Stimulated activated CD4-positive, alpha-beta T cell treated with anti-CD3 and anti-CD28 coated beads, Interleukin-2, amount 100 ng/mL, for 4 hours (primary cell): ENCODE measurements around the gene KRT85.

ENCODE experiments used
- DNase-seq: peaks from one replicate; pipeline ENCODE4 v3.0.0-alpha.2; 2020; ENCODE audit warnings: low read depth

KRT85 gene

DNA sequence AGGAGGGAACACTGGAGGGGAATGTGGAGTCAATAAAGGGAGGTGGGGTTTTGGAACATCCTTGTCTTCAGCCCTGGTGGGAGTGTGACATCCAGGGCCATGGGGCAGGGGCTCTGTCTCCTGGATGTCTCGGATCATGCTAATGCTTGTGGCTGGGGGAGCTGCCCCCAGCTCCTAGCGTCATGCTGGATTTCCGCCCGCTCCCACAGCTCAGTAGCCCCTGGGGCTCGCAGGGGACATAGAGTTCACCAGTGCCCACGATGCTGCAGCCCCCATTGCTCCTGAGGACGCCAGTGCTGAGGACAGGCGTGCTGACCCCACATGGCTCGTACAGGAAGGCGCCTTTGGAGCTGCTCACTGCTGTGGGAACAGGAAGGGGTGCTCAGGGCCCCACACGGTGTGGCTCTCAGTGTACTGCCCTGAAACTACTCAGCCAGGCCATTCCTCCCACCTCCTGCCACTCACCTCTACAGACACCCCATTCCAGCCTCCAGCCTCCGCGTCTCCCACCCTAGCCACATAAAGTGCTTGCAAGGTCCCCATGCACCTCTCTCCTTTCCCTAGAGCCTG is 27.6 kb upstream of the KRT85 start:
- DNase-seq: no peak

DNA sequence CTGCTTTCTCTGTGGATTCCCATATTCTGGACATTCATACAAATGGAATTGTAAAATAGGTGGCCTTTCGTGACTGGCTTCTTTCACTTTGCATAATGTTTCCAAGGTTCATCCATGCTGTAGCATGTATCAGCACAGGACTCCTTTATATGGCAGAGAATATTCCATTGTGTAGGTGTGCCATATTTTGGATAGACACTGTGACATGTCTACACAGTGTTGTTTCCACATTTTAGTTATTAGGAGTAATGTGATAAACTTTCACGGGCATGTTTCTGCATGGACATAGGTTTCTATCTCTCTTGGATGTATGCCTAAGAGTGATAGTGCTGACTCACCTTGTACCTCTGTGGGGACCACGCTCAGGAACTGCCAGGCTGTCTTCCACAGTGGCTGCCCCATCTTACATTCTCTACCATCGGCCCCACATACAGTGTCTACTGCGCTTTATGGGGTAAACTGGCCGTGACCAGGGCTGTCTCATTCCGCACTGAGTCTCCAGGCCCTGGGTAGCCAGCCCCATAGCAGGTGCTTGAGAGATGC is 25.3 kb upstream of the KRT85 start:
- DNase-seq: no peak

DNA sequence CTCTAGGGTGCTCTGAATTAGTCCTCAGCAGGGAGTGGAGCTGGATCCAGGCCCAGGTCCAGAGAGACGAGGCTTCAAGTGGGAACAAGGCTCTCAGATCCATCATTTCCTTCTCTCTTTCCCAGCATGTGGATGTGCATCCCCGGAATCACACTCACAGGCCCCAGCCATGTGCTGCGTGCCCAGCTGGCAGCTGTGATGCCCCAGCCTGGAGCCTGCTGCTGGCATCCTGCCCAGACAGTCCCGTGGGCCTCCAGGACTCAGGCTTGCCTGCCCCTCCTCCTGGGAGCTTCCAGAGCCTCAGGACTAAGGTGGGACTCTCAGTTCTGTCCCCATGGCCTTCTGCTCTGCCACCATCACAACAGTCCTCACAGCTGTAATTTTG is 24.3 kb upstream of the KRT85 start:
- no peak for DNase-seq

DNA sequence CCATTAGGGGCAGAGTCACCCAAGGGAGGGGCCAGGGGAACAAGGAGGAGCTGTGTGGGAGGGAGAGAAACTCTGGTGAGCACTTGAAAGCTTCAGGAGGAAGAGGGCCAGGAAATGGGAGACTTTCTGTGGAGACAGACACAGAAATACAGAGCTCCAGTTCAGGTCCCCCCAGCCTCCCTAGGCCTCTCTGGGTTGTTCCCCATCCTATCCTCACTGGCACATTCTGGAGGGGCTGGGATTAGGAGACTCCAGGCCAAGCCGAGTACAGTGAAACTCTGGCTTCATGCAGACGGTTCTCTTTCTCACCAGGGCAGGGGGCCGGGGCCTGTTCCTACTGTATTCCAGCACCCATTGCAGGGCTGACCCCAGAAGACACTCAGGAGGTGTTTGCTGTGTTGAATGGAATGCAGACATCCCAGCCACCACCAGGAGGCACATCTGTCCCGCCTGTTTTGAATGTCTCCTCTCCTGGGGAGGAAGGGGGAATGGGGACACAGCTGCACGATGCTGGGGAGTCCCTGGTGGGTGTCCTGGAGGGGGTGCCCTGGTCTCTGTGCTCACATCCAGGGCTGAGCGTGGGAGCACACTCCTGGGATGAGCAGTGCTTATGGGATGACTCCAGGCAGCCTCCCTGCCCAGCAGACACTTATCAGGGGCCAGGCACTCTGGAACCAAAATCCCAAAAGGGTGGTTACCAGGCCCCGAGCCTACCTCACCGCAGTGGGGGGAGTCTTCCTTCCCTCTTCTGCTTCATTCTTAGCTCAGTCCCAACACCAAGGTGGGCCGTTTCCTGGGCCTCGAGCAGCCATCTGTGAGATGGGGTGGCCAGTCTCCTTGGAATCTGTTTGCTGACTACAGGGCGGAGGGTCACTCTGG is 23.7 kb upstream of the KRT85 start:
- DNase-seq: no peak

DNA sequence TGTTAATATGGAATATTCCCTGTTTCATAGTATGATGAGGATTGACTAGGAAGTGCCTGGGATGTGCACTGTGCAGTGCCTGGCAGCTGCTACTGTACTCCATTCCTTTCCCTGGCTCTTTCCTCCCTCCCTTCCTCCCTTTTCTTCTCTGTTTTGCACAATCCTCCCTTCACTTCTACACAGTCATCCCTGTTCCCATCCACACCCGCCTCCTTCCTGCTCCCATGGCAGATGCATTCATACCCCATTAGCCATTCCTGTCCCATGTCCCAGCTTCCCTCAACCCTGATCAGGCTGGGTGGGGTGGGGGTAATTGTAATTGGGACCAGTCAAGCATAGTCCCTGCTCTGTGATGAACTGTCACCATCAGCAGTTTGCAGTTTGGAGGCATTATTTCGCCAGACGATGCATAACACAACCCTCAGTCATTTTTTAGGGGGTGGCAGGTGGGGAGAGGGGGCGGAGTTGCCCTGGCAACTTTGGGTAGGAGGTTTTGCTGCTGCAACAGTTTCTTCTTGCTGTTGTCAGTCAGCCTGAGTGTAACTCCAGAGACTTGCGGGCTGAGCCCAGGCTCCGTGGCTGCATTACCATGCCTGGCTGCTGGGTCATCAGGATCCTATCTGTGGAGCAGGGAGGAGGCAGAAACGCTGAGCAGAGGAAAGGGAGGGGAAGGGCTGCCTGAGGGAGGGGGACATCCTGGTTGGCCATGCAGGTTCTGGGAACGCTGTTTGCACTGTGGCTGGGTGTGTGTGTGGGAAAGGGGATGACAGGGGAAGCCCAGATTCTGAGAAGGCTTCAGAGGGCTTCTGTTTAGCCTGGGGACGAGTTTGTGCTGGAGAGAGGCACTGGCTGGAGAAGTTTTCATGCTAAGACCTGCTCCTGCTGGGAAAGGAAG is 22.3 kb upstream of the KRT85 start:
- DNase-seq: no peak

DNA sequence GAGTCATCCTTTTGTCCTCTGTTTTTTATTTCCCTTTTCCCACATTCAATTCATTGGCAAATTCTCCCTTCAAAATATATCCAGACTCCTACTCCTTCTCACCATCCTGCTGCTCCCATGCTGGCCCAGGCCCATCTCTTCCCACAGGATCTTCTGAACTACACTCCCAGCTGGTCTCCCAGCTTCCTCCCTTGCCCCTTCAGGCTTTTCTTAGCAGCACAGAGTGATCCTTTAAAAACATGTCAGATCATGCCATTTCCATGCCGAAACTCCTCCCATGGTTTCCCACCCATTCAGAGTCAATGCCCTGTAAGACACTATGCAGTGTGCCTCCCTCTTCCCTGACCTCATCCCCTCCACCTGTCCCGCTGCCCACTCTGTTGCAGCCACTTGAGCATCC is 20.6 kb upstream of the KRT85 start:
- DNase-seq: no peak

DNA sequence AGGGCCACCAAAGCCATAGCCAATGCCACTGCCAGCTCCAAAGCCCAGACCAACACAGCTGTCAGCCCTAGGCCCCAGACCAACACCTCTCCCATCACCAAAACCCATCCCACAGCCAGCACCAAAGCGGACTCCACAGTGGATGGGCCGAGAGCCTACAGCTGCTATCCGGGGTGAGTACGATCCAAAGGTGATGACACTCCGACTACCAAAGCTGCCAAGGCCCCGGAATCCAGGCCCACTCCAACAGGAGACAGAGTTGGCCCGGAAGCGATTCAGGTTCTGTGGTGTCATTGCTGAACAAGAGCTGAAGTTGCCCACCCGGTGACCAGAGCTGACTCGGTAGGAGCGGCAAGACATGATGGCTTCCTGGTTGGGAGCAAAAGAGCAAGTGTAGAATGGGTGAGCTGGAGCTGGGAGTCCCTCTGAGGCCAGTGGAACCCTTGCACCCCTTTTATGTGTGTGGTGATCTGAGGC is 18.0 kb upstream of the KRT85 start, which contains the start of gene KRT84:
KRT84 (minus strand) TSS at position 427 of the 477 bp plus-strand sequence; CDS start at position 360, 67 bp downstream.
- no peak for DNase-seq

DNA sequence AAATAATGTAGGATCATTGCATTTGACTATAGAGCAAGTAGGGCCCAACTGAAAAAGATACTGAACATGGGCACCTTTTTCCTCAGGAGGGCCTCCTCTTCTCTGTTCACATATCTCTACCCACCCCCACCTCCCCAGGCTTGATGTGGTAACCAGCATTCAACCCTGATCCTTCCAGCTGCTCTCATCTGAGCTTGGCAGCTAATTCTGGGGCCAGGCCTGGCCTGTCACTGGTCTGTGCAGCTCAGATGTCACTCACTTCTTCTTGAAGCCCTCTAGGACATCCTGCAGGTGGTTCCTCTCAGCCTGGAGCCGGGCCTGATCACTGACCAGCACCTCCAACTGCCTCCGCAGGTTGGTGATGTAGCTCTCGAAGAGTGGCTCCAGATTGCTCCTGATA is 16.1 kb upstream of the KRT85 start:
- no peak for DNase-seq

DNA sequence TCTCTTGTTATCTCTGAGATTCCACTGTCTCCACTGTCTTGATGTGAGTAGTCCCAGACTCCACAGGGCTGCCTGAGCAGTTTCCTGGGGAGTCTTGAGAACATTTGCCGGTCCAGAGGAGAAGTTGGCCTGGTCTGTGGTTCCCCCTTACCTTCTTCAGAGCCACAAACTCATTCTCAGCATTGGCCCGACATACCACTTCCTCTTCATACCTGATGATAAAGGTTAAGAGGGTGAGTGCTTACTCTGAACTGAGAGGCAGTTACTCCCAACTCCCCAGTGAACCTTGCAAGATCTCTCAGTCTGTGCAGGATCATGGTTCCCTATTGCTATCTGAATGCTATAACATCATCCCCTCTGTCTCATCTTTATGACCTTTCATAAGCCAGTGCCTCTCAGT is 15.6 kb upstream of the KRT85 start:
- DNase-seq: no peak

DNA sequence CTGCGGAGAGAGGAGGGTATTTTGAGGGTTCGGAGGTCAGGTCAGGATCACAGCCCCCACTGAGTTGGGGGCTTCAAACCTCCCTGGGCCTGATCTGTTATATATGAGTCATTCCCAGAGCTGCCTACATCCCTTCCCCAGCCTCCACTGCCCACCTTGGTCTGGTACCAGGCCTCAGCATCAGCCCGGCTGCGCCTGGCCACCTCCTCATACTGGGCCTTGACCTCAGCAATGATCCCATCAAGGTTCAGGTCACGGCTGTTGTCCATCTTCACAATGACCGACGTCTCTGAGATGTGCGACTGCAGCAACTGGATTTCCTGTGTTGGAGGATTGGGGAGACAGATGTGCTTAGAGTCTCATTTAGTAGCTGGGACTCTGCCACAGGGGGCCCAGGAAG is 13.9 kb upstream of the KRT85 start:
- no peak for DNase-seq

DNA sequence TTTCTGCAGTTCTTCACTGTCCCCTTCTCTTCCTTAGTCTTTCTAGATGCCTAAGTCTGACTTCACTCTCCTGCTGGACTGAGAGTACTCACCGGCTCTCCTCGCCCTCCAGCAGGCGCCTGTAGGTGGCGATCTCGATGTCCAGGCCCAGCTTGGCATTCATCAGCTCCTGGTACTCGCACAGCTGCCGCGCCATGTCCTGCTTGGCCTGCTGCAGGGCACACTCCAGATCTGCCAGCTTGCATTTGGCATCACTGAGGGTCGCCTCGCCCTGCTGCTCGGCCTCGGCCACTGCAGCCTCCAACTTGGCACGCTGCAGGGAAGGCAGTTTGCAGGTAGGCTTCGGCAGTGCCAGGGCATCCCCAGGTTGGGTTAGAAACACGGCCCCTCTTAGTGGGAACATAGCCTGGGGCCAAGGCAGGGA is 13.0 kb upstream of the KRT85 start:
- no peak for DNase-seq

DNA sequence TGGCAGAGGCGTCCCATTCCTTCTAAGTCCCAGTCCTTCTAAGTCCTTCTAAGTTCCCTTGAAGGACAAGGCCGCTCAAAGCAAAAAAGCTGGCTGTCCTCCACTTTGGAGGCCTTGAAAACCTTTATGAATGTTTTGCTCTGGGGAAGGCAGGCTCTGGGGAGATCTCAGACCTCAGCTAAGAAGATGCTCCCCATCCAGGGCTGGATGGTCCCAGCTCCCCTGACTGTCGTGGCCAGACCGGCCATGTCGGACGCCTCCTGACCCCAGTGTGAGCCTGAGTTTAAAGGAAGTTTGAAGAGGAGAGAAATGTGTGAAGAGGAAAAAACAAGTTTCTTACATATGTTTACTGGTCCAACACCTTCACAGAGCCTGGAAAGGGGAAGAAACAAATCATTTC is 12.3 kb upstream of the KRT85 start:
- no peak for DNase-seq

DNA sequence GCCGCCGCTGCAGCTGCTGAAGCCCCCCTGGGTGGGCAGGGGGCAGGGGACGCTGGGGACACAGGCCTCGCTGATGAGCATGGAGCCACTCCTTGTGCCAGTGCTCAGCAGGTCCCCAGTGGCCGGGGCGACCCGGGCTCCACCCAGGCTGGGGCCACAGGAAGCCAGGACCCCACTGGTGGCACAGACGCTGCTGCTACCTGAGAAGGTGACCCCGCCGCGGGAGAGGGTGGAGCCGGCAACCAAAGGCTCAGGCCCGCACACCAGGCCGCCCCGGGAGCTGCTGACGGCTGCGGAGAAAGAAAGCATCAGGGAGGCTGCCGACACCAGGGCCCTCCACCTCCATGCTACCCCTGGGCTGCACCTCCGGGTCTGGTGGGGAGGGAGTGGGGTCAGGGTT is 10.8 kb upstream of the KRT85 start:
- DNase-seq: no peak

DNA sequence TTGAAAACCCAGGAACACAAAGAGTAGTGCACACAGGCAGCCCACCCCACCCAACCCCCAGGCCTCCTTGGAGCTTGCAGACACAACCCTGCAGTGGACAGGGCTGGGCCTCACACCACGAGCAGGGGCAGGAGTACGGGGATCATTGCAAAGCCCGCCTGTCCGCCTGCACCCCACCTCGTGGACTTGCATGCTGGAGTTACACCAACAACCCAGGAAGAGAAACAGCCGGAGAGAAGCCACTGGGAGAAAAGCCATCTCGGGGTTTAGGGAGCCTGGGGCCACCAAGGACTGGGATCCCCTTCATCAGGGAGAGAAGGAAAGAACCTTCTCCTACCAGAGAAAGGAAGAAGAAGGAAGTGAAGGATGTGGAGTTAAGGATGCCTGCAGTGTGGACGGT is 10.0 kb upstream of the KRT85 start:
- DNase-seq: no peak

DNA sequence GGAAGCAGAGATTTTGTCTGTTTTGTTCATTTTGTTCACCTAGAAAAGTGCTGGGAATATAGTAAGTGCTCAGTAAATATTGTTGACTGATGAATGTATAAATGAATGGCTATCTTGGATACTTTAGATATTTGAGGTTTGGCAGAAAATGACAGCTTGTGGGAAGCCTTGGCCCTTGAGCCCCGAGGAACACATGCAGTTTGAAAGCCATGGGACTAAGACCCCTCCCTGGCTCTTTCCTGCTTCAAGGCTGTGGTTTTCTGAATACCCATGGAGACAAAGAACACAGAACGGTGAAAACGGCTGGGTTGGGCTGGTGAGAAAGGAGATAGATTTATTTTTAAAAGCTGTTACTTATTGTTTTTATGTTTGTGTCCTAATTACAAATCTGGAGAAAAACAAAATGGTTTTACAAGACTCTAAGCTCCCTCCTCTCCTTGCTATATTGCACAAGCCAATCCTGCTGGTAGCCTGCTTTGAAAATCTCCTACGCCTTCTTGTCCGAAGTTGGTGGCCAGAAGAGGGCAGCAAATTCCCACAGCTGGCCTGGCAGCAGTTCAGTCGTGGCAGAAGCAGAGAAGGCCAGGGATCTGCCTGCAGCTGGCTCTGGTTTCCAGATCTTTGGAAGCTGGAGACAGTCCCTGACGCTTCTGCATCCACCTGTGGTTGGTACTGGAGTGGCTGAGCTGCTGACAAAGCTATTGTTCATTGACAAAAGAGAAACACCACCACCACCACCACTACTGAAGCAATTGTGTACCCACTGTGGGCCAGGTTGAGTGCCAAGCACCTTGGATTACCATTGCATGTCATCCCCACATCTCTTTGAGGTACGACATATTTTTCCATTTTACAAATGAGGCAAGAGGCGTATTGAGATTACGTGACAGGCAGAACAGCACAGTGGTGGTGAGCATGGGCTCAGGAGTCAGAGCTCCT is 5.2 kb upstream of the KRT85 start:
- peak; percentile 16 for DNase-seq

DNA sequence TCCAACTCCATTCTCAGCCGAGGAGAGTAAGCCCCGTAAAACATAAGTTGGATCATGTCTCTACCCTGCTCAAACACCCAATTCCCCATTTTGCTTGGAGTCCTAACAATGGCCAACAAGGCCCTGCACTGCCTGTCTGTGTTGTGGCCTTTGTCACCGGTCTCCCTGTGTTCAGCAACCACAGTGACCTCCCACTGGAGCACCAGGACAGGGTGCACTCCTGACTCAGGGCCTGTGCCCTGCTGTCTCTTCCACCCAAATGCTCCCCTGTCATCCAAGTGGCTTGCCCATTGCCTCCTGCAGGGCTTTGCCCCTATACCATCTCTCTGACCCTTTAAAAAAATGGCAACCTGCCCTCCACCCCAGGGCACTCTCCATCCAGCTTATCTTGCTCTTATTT is 4.4 kb upstream of the KRT85 start:
- DNase-seq: no peak

DNA sequence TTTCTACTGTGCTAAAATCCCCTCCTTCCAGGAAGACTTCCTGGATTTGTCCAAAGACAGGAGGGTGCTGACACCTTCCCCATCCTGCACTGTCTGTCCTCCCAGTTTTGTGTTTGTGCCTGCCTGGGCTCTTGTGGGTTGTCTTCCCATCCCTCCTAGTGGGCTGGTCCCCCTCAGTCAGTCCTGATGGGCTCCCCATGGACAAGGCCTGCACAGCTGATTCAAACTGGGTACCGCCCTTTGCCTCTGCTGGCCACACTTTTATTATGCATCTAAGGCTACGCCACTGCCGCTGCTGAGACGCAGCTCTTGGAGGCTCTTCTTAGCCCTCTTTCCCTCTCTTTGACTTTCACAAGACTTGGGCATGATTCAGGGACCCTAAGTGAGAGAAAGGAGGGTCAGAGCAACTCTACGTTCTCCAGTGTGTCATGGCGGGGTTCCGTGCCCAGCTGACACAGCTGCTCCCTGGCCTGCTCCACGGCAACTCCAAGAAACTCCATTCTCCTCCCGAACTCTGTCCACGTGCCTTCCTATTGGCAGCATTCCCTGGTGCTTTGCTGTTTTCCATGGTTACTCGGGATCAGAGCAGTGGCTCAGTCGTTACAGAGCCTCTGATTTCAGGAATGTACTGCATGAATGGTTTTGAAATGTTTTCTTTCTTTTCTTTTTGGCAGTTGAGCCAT is 3.8 kb upstream of the KRT85 start:
- DNase-seq: no peak

DNA sequence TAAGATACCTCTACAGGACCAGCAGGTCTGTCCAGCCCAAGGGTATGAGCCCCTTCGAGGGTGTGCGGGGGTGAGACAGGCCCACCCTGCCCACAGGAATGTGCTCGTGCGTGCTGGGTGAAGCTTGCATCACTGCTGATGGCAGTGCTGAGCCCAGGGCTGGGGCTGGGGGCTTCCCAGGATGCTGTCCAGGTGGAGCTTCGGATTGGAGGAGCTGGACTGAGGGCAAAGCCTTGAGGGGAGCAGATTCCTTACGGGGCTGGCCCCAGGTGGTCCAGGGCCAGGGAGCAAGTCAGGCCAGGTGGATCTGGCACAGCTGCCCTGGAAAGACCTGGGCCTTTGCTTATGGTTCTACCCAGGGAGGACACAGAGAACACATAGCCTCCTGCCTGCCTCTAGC is 2.5 kb upstream of the KRT85 start:
- no peak for DNase-seq

DNA sequence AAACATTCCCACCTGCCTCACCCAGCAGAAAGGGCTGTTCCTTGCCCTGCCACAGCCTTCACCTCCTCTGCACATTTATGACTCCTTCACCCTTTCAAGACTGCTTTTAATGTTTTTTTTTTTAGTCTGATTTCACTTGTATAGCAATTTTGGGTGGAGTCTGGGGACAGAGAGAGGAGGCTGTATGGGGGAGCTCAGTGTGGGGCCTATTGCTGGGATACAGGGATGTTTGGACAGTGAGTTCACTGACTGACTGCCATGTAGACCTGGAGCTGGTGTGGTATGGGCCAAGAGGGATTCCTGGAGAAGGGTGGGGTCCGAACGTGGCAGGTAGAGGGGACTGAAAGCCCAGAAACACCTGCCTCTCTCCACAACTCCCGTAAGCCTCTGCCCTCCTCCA is 1.9 kb upstream of the KRT85 start:
- DNase-seq: no peak

DNA sequence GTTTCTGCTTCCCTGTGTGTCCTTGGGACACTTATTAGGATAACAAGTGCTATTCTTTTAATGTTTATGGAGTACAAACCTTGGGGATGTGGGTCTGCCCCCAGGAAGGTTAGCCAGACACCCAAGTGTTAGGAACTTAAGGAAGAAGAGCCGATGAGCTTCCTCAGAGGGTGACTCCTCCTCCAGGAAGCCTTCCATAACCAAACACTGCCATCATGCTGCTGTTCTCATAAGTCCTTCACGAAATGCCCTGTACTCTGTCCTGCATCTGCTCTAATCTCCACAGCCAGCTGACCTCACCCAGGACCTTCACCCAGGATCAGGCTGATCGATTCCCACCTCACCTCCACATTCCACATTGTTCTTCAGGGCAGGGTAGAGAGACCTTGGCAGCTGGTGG is 1.2 kb upstream of the KRT85 start:
- DNase-seq: no peak

DNA sequence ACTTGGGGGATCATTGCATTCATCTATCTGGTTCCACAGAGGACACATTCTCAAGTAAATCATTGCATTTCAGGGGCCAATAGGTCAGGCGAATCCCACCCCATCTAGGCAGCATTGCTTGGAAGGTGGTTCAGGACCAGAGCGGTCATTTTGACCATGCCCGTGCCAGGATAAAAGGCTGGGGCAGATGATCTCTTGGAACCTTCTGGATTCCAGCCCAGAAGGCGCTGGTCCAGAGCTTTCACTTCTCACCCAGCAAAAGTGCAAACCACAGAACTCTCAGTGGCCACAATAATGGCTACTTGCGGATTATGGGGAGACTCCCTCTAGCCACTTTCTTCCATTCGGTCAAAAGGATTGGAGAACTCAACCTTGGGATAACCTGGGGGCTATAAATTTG is 595 bp upstream of the KRT85 start:
- no peak for DNase-seq
